ENCODE measurements around the gene CHDH.

DNA sequence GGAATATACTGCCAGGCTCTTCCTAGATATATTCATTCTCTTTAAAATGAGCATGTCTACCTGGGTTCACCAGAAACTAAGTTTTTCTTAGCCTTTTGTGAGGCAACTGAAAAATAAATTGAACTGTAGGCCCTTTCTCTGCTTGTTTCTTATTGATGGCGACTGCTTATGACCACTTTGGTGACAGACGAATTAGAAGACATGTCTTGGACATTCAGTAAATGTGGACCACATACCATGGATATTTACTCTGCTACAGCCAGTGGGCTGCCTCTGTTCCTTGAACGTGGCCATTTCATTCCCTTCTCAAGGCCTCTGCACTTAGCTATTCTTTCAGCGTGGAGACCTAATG lies 46.0 kb upstream of the CHDH start:
- TF ChIP-seq TAF1 (IDR thresholded peaks at IDR 0.05; ENCODE audit: borderline replicate concordance, low read depth, low read length) (no peak), POLR2A (IDR thresholded peaks at IDR 0.05; ENCODE audit: low read depth, low read length) (no peak), POLR2AphosphoS5 (IDR thresholded peaks at IDR 0.05; ENCODE audit: low read depth, low read length) (no peak)

All from GM12892 (cell line).